HG02981 (cell line): ENCODE measurements around the gene INPP4A.
"Not testable (repeated sequence)": the region's sequence is repeated elsewhere in the genome, so short reads cannot be mapped to it uniquely, and the experiment has no call there.

ENCODE experiments used
- ATAC-seq: cut with Tn5 transposase; IDR thresholded peaks from one replicate; pipeline ENCODE4 v1.9.1; 2021; ENCODE audit warnings: mild to moderate bottlenecking, moderate library complexity; ENCODE audit not compliant: unreplicated experiment

The INPP4A gene

GRCh38 chr2:98444436-98445176, at the start of gene INPP4A:
INPP4A (plus strand) TSS chr2:98444858; CDS start chr2:98520049, 75,191 bp downstream.
- ATAC-seq: peak; percentile 73

GRCh38 chr2:98395977-98396376, 48.7 kb upstream of the INPP4A start:
- ATAC-seq: no peak

- no peak for ATAC-seq
These were observed 47.8 kb upstream of the INPP4A start for GRCh38 chr2:98396745-98397355.

GRCh38 chr2:98399140-98399539, 45.5 kb upstream of the INPP4A start:
- ATAC-seq: no peak

- ATAC-seq: no peak
These were observed 40.8 kb upstream of the INPP4A start for GRCh38 chr2:98403878-98404277.

- ATAC-seq: no peak
These were observed 40.0 kb upstream of the INPP4A start for GRCh38 chr2:98404556-98405250.

- ATAC-seq: no peak
These were observed 39.4 kb upstream of the INPP4A start for GRCh38 chr2:98405301-98405700.

- ATAC-seq: no peak
These were observed 36.5 kb upstream of the INPP4A start for GRCh38 chr2:98408155-98408554.

GRCh38 chr2:98412751-98413458, 31.8 kb upstream of the INPP4A start:
- ATAC-seq: peak; percentile 76

- ATAC-seq: not testable (repeated sequence)
These were observed 30.4 kb upstream of the INPP4A start for GRCh38 chr2:98414246-98414645.

- ATAC-seq: not testable (repeated sequence)
These were observed 28.9 kb upstream of the INPP4A start for GRCh38 chr2:98415719-98416248.

- ATAC-seq: no peak
These were observed 28.1 kb upstream of the INPP4A start for GRCh38 chr2:98416383-98417159.

GRCh38 chr2:98419544-98419943, 25.1 kb upstream of the INPP4A start:
- ATAC-seq: no peak

GRCh38 chr2:98419977-98420725, 24.5 kb upstream of the INPP4A start:
- ATAC-seq: no peak

- ATAC-seq: no peak
These were observed 22.2 kb upstream of the INPP4A start for GRCh38 chr2:98422449-98422848.

GRCh38 chr2:98426771-98427170, 17.9 kb upstream of the INPP4A start:
- ATAC-seq: no peak

GRCh38 chr2:98432145-98432544, 12.5 kb upstream of the INPP4A start:
- no peak for ATAC-seq

GRCh38 chr2:98433363-98433964, 11.2 kb upstream of the INPP4A start:
- no peak for ATAC-seq

GRCh38 chr2:98434492-98434891, 10.2 kb upstream of the INPP4A start:
- no peak for ATAC-seq
